Activated T-cell treated with anti-CD3 and anti-CD28 coated beads, Interleukin-2, amount 50 U/mL, for 4 hours (primary cell): ENCODE results near the gene SCN11A. TPM values are rescaled to one million over a fixed set of nuclear protein-coding genes. Genes with fewer than 3 reads are reported as not detected.
"Not testable (repeated sequence)": the region's sequence is repeated elsewhere in the genome, so short reads cannot be mapped to it uniquely, and the experiment has no call there.

Experiments used
- ATAC-seq, 2 donors: fragments of 200-7000 bp; cut with Tn5 transposase; one replicate each; pipeline ENCODE4 v1.10.0; 2021
- DNase-seq: peaks from one replicate; pipeline ENCODE4 v3.0.0-alpha.2; 2020
- H3K27me3 Mint-ChIP-seq: one replicate; pipeline ENCODE4 v1.8.0; 2021; ENCODE audit warnings: low read depth, mixed read lengths
- H3K36me3 Mint-ChIP-seq: one replicate; pipeline ENCODE4 v1.8.0; 2022; ENCODE audit warnings: mixed read lengths; ENCODE audit not compliant: insufficient read depth
- H3K4me1 Mint-ChIP-seq: one replicate; pipeline ENCODE4 v1.8.0; 2021; ENCODE audit warnings: low read depth, mixed read lengths
- H3K4me3 Mint-ChIP-seq: one replicate; pipeline ENCODE4 v1.8.0; 2021; ENCODE audit warnings: mild to moderate bottlenecking, moderate library complexity, mixed read lengths
- H3K9me3 Mint-ChIP-seq: one replicate; pipeline ENCODE4 v1.8.0; 2021; ENCODE audit warnings: mixed read lengths
- total RNA-seq, 3 donors: library from RNA; stranded (reverse); gene quantifications; one replicate each; pipeline ENCODE4 v1.2.1, GENCODE V29; 2021

Gene SCN11A
- total RNA-seq, 3 donors from 2014 or later = not detected

GRCh38 chr3:39086144-39086543 is 34.4 kb upstream of the SCN11A start:
- no peaks in the 10 kb centered on the region for H3K9me3 Mint-ChIP-seq
- no peak overlapping the region for H3K4me3 Mint-ChIP-seq
- DNase-seq (no peak), ATAC-seq (no peak)
- H3K36me3 Mint-ChIP-seq = peaks cover 45% of the 10 kb centered on the region
- no peaks in the 10 kb centered on the region for H3K27me3 Mint-ChIP-seq
- H3K4me1 Mint-ChIP-seq = peaks cover 11% of the 10 kb centered on the region

- Mint-ChIP-seq H3K4me3 (no peak overlapping the region), H3K9me3 (no peaks in the 10 kb centered on the region), H3K4me1 (peaks cover 15% of the 10 kb centered on the region), H3K36me3 (peaks cover 37% of the 10 kb centered on the region), H3K27me3 (no peaks in the 10 kb centered on the region)
- peak in 1 of 2 donors; percentile 72 for ATAC-seq
- no peak for DNase-seq
Observed at GRCh38 chr3:39082666-39083313, 31.0 kb upstream of the SCN11A start.

- no peaks in the 10 kb centered on the region for H3K27me3 Mint-ChIP-seq
- no peak overlapping the region for H3K4me3 Mint-ChIP-seq
- H3K9me3 Mint-ChIP-seq = no peaks in the 10 kb centered on the region
- ATAC-seq (no peak), DNase-seq (no peak)
- peaks cover 50% of the 10 kb centered on the region for H3K36me3 Mint-ChIP-seq
- H3K4me1 Mint-ChIP-seq = peaks cover 19% of the 10 kb centered on the region
Observed at GRCh38 chr3:39080026-39080425, 28.3 kb upstream of the SCN11A start.

GRCh38 chr3:39079530-39079929 is 27.8 kb upstream of the SCN11A start:
- Mint-ChIP-seq H3K27me3 (no peaks in the 10 kb centered on the region), H3K36me3 (peaks cover 52% of the 10 kb centered on the region), H3K9me3 (no peaks in the 10 kb centered on the region), H3K4me1 (peaks cover 19% of the 10 kb centered on the region), H3K4me3 (no peak overlapping the region)
- ATAC-seq (no peak), DNase-seq (no peak)

- Mint-ChIP-seq H3K9me3 (no peaks in the 10 kb centered on the region), H3K36me3 (peaks cover 53% of the 10 kb centered on the region), H3K27me3 (no peaks in the 10 kb centered on the region), H3K4me3 (no peak overlapping the region), H3K4me1 (peaks cover 8% of the 10 kb centered on the region)
- DNase-seq = no peak
- ATAC-seq = no peak
Observed at GRCh38 chr3:39075910-39076309, 24.2 kb upstream of the SCN11A start.

GRCh38 chr3:39068556-39068955 is 16.8 kb upstream of the SCN11A start:
- DNase-seq (no peak), ATAC-seq (no peak)
- Mint-ChIP-seq H3K9me3 (no peaks in the 10 kb centered on the region), H3K36me3 (peaks cover 45% of the 10 kb centered on the region), H3K27me3 (no peaks in the 10 kb centered on the region), H3K4me1 (peaks cover 7% of the 10 kb centered on the region), H3K4me3 (no peak overlapping the region)

- DNase-seq (no peak), ATAC-seq (no peak)
- H3K4me1 Mint-ChIP-seq = peaks cover 8% of the 10 kb centered on the region
- H3K9me3 Mint-ChIP-seq = no peaks in the 10 kb centered on the region
- H3K27me3 Mint-ChIP-seq = no peaks in the 10 kb centered on the region
- H3K4me3 Mint-ChIP-seq = no peak overlapping the region
- H3K36me3 Mint-ChIP-seq = peaks cover 35% of the 10 kb centered on the region
Observed at GRCh38 chr3:39067286-39067685, 15.5 kb upstream of the SCN11A start.

GRCh38 chr3:39065197-39065596 is 13.5 kb upstream of the SCN11A start:
- peaks cover 19% of the 10 kb centered on the region for H3K4me1 Mint-ChIP-seq
- no peaks in the 10 kb centered on the region for H3K27me3 Mint-ChIP-seq
- H3K4me3 Mint-ChIP-seq = no peak overlapping the region
- H3K36me3 Mint-ChIP-seq = peaks cover 31% of the 10 kb centered on the region
- DNase-seq (no peak), ATAC-seq (peak; percentile 72 to 79)
- H3K9me3 Mint-ChIP-seq = no peaks in the 10 kb centered on the region

- Mint-ChIP-seq H3K27me3 (no peaks in the 10 kb centered on the region), H3K9me3 (no peaks in the 10 kb centered on the region), H3K4me3 (no peak overlapping the region), H3K36me3 (peaks cover 30% of the 10 kb centered on the region), H3K4me1 (peaks cover 19% of the 10 kb centered on the region)
- no peak for ATAC-seq
- DNase-seq = no peak
Observed at GRCh38 chr3:39064646-39065045, 12.9 kb upstream of the SCN11A start.

GRCh38 chr3:39063143-39063542 is 11.4 kb upstream of the SCN11A start:
- DNase-seq (no peak), ATAC-seq (no peak)
- Mint-ChIP-seq H3K27me3 (no peaks in the 10 kb centered on the region), H3K4me3 (no peak overlapping the region), H3K4me1 (peaks cover 30% of the 10 kb centered on the region), H3K9me3 (no peaks in the 10 kb centered on the region), H3K36me3 (peaks cover 35% of the 10 kb centered on the region)

- no peak for ATAC-seq
- Mint-ChIP-seq H3K9me3 (no peaks in the 10 kb centered on the region), H3K4me3 (no peak overlapping the region), H3K27me3 (no peaks in the 10 kb centered on the region), H3K4me1 (peaks cover 33% of the 10 kb centered on the region), H3K36me3 (peaks cover 29% of the 10 kb centered on the region)
- no peak for DNase-seq
Observed at GRCh38 chr3:39062180-39062579, 10.4 kb upstream of the SCN11A start.

GRCh38 chr3:39061228-39061627 is 9.5 kb upstream of the SCN11A start:
- not testable (repeated sequence) for H3K27me3 Mint-ChIP-seq, DNase-seq, H3K9me3 Mint-ChIP-seq, H3K4me3 Mint-ChIP-seq, ATAC-seq
- H3K4me1 Mint-ChIP-seq = peaks cover 41% of the 10 kb centered on the region
- H3K36me3 Mint-ChIP-seq = peaks cover 26% of the 10 kb centered on the region

GRCh38 chr3:39056151-39056550 is 4.4 kb upstream of the SCN11A start:
- no peaks in the 10 kb centered on the region for H3K27me3 Mint-ChIP-seq
- ATAC-seq = no peak
- H3K4me1 Mint-ChIP-seq = peaks cover 53% of the 10 kb centered on the region
- H3K9me3 Mint-ChIP-seq = no peaks in the 10 kb centered on the region
- H3K36me3 Mint-ChIP-seq = peaks cover 13% of the 10 kb centered on the region
- DNase-seq = no peak
- H3K4me3 Mint-ChIP-seq = peak overlapping the region; percentile 7

- H3K9me3 Mint-ChIP-seq = no peaks in the 10 kb centered on the region
- H3K4me3 Mint-ChIP-seq = no peak overlapping the region
- H3K36me3 Mint-ChIP-seq = peaks cover 3% of the 10 kb centered on the region
- peaks cover 52% of the 10 kb centered on the region for H3K4me1 Mint-ChIP-seq
- no peak for DNase-seq
- no peak for ATAC-seq
- no peaks in the 10 kb centered on the region for H3K27me3 Mint-ChIP-seq
Observed at GRCh38 chr3:39053696-39054095, 2.0 kb upstream of the SCN11A start.

GRCh38 chr3:39052583-39052982 is 839 bp upstream of the SCN11A start:
- no peak for DNase-seq
- no peaks in the 10 kb centered on the region for H3K9me3 Mint-ChIP-seq
- peaks cover 48% of the 10 kb centered on the region for H3K4me1 Mint-ChIP-seq
- H3K27me3 Mint-ChIP-seq = no peaks in the 10 kb centered on the region
- H3K36me3 Mint-ChIP-seq = no peaks in the 10 kb centered on the region
- no peak for ATAC-seq
- peak overlapping the region; percentile 92 for H3K4me3 Mint-ChIP-seq
